ENCODE measurements around the gene KRT10. TPM values are rescaled to one million over a fixed set of nuclear protein-coding genes. Genes with fewer than 3 reads are reported as not detected.

KRT10 gene
- total RNA-seq, 4 donors from 2014 or later: 8.0 to 13.4 (median 11.3) TPM

DNA sequence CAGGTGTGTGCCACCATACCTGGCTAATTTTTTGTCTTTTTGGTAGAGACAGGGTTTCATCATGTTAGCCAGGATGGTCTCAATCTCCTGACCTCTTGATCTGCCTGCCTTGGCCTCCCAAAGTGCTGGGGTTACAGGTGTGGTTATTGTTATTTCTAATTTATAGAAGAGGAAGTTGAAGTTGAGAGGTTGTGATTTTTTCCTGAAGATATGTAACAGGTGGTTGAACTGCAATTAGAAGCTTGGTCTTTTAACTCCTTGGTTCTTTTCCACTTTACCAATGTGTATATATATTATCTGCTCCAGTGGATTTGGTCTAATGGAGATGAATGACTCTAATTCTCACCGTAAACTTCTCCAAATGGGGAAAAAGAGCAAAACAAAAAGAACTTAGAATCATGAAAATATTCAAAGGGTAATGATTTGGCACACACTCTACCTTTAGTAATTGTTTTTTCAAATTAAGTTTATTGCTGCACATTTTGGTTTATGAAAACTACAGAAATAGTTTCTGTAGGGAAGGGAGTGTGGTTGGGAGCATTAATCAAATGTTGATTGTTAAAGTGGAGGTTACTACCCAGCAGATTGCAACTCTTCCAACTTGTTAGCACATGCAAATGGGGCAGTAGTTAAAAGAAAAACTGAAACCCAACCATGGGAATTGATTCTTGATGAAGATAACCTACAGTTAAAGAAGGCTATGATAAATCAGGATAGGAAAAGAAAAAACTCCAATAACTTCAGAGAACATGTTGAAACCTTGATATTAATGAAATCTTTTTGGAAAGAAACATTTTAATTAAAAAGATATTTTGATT lies 1.8 kb upstream of the KRT10 start:
- TF ChIP-seq POLR2A (IDR thresholded peaks at IDR 0.05) (no peak), EP300 (IDR thresholded peaks at IDR 0.05) (no peak)
- TF ChIP-seq, protein P1, sequence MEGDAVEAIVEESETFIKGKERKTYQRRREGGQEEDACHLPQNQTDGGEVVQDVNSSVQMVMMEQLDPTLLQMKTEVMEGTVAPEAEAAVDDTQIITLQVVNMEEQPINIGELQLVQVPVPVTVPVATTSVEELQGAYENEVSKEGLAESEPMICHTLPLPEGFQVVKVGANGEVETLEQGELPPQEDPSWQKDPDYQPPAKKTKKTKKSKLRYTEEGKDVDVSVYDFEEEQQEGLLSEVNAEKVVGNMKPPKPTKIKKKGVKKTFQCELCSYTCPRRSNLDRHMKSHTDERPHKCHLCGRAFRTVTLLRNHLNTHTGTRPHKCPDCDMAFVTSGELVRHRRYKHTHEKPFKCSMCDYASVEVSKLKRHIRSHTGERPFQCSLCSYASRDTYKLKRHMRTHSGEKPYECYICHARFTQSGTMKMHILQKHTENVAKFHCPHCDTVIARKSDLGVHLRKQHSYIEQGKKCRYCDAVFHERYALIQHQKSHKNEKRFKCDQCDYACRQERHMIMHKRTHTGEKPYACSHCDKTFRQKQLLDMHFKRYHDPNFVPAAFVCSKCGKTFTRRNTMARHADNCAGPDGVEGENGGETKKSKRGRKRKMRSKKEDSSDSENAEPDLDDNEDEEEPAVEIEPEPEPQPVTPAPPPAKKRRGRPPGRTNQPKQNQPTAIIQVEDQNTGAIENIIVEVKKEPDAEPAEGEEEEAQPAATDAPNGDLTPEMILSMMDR (IDR thresholded peaks at IDR 0.05): no peak
- H3K27me3 ChIP-seq: no peaks in the 10 kb centered on the region
- H3K4me1 ChIP-seq: peaks cover 0 to 28% (median 4%) of the 10 kb centered on the region in 4 donors
- 91 to 96% methylated on average over 1 of the region's 1 CpG for WGBS, 2 donors
- no peaks in the 10 kb centered on the region for H3K9me3 ChIP-seq
- H3K36me3 ChIP-seq: peaks cover 0 to 10% (median 0%) of the 10 kb centered on the region in 3 donors
- DNase-seq (ENCODE audit: low spot score in 2 of 2): no peak
- no peak overlapping the region for H3K27ac ChIP-seq
- H3K4me3 ChIP-seq: no peak overlapping the region

DNA sequence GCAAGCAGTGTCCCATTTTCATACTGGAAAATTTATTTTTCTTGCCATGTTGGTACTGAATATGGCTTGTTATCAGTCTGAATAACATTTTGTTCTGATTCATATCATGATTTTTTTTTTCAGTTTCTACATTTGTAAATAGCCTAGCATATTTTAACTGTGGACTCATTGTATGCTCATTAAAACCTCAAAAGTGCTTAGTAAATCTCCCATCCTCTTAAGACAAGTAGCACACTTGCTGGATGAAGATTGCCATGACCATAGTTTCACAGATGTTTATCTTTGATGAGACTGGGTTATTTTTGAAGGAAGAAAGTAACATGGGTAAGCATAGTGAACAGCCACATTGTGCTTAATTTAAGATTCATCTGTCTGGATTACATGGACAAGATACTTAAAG lies 878 bp downstream of the KRT10 start:
- TF ChIP-seq, protein P1 (IDR thresholded peaks at IDR 0.05): no peak
- no peak for TF ChIP-seq POLR2A (IDR thresholded peaks at IDR 0.05)
- TF ChIP-seq EP300 (IDR thresholded peaks at IDR 0.05): no peak
- no peak for DNase-seq (ENCODE audit: low spot score in 2 of 2)
- H3K4me1 ChIP-seq: peaks cover 0 to 30% (median 10%) of the 10 kb centered on the region in 4 donors
- no peak overlapping the region for H3K27ac ChIP-seq
- no peak overlapping the region for H3K4me3 ChIP-seq
- H3K36me3 ChIP-seq: peaks cover 0 to 20% (median 0%) of the 10 kb centered on the region in 3 donors
- no peaks in the 10 kb centered on the region for H3K27me3 ChIP-seq
- no peaks in the 10 kb centered on the region for H3K9me3 ChIP-seq

DNA sequence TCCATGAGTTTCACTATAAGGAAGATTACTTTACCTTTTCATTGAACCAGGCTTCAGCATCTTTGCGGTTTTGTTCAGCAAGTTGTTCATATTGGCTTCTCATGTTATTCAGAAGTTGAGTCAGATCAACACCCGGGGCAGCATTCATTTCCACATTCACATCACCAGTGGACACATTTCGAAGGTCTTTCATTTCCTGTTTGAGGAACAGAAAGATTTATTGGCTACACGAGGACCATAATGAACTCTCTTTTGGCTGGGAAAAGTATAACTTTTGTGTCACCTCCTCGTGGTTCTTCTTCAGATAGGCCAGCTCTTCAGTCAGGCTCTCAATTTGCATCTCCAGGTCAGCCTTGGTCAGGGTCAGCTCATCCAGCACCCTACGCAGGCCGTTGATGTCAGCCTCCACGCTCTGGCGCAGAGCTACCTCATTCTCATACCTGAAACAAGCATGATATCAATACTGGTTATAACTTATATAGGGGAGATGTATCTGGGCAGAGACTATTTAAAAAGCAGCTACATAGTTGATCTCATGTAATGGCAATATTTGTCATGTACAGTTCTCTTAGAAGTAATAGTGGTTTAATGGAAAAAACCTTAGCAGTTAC lies 2.1 kb downstream of the KRT10 start:
- H3K9me3 ChIP-seq: no peaks in the 10 kb centered on the region
- no peaks in the 10 kb centered on the region for H3K27me3 ChIP-seq
- no peak overlapping the region for H3K4me3 ChIP-seq
- peaks cover 0 to 30% (median 10%) of the 10 kb centered on the region in 4 donors for H3K4me1 ChIP-seq
- peaks cover 0 to 22% (median 0%) of the 10 kb centered on the region in 3 donors for H3K36me3 ChIP-seq
- peak overlapping the region in 1 of 4 donors; percentile 95 for H3K27ac ChIP-seq
- DNase-seq (ENCODE audit: low spot score in 2 of 2): no peak
- WGBS, 2 donors: 86 to 87% methylated on average over 9 of the region's 9 CpGs
- TF ChIP-seq POLR2A (IDR thresholded peaks at IDR 0.05): no peak
- no peak for TF ChIP-seq EP300 (IDR thresholded peaks at IDR 0.05)
- TF ChIP-seq, protein P1 (IDR thresholded peaks at IDR 0.05): no peak

DNA sequence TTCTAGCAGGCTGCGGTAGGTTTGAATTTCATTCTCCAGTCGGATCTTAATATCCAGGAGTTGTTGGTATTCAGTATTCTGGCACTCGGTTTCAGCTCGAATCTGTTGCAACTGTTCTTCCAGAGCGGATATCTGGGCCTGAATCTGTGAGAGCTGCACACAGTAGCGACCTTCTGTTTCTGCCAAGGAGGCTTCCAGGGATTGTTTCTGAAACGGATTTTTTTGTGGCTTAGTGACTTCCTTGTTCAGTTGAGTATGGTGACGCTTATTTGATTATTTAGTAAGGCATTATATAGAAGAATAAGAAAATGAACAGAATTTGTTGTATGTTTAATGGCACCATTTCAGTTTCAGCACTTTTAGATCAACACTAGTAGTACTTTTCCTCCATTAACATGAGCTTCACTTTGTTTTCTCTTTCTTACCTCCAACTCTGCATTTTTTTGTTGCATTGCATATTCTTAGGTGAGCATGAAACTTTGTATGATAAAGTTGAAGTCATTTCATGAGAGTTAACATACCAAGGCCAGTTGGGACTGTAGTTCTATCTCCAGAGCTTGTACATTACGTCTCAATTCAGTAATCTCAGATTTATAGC lies 2.8 kb downstream of the KRT10 start:
- H3K36me3 ChIP-seq: peaks cover 0 to 22% (median 0%) of the 10 kb centered on the region in 3 donors
- 41 to 45% methylated on average over 9 of the region's 9 CpGs for WGBS, 2 donors
- no peak for TF ChIP-seq POLR2A (IDR thresholded peaks at IDR 0.05)
- TF ChIP-seq EP300 (IDR thresholded peaks at IDR 0.05): no peak
- TF ChIP-seq, protein P1 (IDR thresholded peaks at IDR 0.05): no peak
- H3K4me3 ChIP-seq: peak overlapping the region; percentile 36 to 77 (median 66)
- H3K27ac ChIP-seq: peak overlapping the region; percentile 74 to 95 (median 90)
- H3K27me3 ChIP-seq: no peaks in the 10 kb centered on the region
- H3K9me3 ChIP-seq: no peaks in the 10 kb centered on the region
- peak in 1 of 2 donors; percentile 7 for DNase-seq (ENCODE audit: low spot score in 2 of 2)
- H3K4me1 ChIP-seq: peaks cover 0 to 30% (median 10%) of the 10 kb centered on the region in 4 donors
